Astrocyte (in vitro differentiated cells and primary cell): ENCODE results near the gene CST9.

Experiments
- EZH2 ChIP-seq: IDR thresholded peaks from 2 replicates; pipeline ENCODE4 v1.6.1; 2012; ENCODE audit warnings: mild to moderate bottlenecking, low read length, inconsistent platforms; ENCODE audit not compliant: insufficient read depth
- TF ChIP-seq, protein P1 (sequence below): IDR thresholded peaks from 2 replicates; pipeline ENCODE4 v1.5.1; 2011; ENCODE audit warnings: low read depth, mild to moderate bottlenecking, inconsistent platforms, low read length, moderate library complexity; ENCODE audit not compliant: insufficient read depth

DNA sequence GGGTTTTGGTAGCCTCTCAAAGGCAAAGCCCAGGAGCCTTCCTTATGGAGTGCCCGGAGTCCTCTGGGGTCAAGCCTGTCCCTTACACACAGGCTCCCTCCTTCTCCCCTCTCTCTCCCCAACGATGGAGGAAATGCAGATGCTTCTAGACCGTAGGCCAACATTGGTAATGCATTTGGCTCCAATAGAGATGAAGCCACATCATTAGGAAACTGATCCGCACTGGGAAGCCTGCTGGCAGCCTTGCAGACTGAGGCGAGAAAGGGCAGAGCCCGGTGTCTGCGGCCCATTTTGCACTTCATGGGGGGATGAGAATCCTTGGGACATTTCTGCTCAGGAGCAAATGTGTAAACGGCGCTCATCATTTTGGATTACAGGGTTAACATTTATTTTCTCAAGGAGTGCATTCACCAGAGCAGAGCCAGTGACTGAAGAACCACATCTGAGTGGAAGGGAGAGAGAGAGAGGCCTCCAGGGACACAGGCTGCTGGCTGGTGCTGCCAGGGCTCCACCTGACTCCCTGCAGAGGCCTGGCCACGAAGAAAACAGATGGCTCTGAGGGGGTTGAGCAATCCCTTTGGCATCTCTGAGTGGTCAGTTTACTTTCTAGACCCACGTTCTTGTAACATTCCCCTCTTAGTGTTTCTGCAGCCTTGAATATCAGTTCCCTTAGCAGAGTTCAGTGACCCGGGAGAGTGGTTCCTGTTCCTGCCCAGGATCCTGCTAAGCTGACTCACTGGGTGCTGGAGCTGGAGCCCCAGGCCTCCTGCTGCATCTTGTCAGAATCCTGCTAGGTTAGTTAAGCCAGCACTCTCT lies 36.4 kb upstream of the CST9 start:
- TF ChIP-seq, protein P1, sequence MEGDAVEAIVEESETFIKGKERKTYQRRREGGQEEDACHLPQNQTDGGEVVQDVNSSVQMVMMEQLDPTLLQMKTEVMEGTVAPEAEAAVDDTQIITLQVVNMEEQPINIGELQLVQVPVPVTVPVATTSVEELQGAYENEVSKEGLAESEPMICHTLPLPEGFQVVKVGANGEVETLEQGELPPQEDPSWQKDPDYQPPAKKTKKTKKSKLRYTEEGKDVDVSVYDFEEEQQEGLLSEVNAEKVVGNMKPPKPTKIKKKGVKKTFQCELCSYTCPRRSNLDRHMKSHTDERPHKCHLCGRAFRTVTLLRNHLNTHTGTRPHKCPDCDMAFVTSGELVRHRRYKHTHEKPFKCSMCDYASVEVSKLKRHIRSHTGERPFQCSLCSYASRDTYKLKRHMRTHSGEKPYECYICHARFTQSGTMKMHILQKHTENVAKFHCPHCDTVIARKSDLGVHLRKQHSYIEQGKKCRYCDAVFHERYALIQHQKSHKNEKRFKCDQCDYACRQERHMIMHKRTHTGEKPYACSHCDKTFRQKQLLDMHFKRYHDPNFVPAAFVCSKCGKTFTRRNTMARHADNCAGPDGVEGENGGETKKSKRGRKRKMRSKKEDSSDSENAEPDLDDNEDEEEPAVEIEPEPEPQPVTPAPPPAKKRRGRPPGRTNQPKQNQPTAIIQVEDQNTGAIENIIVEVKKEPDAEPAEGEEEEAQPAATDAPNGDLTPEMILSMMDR = no peak
- TF ChIP-seq EZH2 = no peak
